Fibroblast of lung (primary cell): ENCODE results near the gene CCDC33. TPM values are rescaled to one million over a fixed set of nuclear protein-coding genes. Genes with fewer than 3 reads are reported as not detected.
A peak's percentile ranks its signal among the peaks of the same experiment; 100 is the strongest.

Experiments
- DNase-seq, 2 donors: peaks; one replicate each; pipeline versions ENCODE4 v3.0.0 to v3.0.0-alpha.2; 2010; ENCODE audit warnings: low read depth in 2 of 2
- H2AFZ ChIP-seq: 2 replicates; pipeline ENCODE4 v1.5.1; 2012; ENCODE audit warnings: low read length, control low read depth, inconsistent platforms
- H3K27ac ChIP-seq: 2 replicates; pipeline ENCODE4 v1.5.1; 2011; ENCODE audit warnings: low read length, control low read depth; ENCODE audit not compliant: insufficient read depth
- H3K27me3 ChIP-seq: 2 replicates; pipeline ENCODE4 v1.5.1; 2011; ENCODE audit warnings: mild to moderate bottlenecking, low read length; ENCODE audit not compliant: control insufficient read depth, insufficient read depth
- H3K36me3 ChIP-seq: 2 replicates; pipeline ENCODE4 v1.5.1; 2011; ENCODE audit warnings: low read length; ENCODE audit not compliant: control insufficient read depth, insufficient read depth
- H3K4me1 ChIP-seq: 2 replicates; pipeline ENCODE4 v1.5.1; 2011; ENCODE audit warnings: low read length; ENCODE audit not compliant: control insufficient read depth, insufficient read depth; ENCODE audit errors: extremely low read depth
- H3K4me2 ChIP-seq: 2 replicates; pipeline ENCODE4 v1.5.1; 2011; ENCODE audit warnings: low read length, control low read depth; ENCODE audit not compliant: insufficient read depth; ENCODE audit errors: extremely low read depth
- H3K4me3 ChIP-seq, 4 experiments: fragments of 200-600 bp in 1 of 4; sonication (generic) in 1 of 4; replicated peaks in 1 of 4; 2 replicates each; pipeline ENCODE4 v1.5.1; 2011 to 2016; ENCODE audit warnings: low read length in 4 of 4, low read depth in 3 of 4, mild to moderate bottlenecking in 3 of 4, control low read depth in 2 of 4, inconsistent platforms in 1 of 4, mixed read lengths in 1 of 4; ENCODE audit not compliant: insufficient read depth in 1 of 4; ENCODE audit errors: control extremely low read depth in 1 of 4
- H3K79me2 ChIP-seq: 2 replicates; pipeline ENCODE4 v1.5.1; 2012; ENCODE audit warnings: mild to moderate bottlenecking, low read length, inconsistent platforms; ENCODE audit not compliant: control insufficient read depth, insufficient read depth
- H3K9ac ChIP-seq: 2 replicates; pipeline ENCODE4 v1.5.1; 2011; ENCODE audit warnings: mild to moderate bottlenecking, low read length, control low read depth; ENCODE audit not compliant: insufficient read depth
- H3K9me3 ChIP-seq: 2 replicates; pipeline ENCODE4 v1.5.1; 2012; ENCODE audit warnings: low read depth, low read length; ENCODE audit not compliant: control insufficient read depth, insufficient read depth
- H4K20me1 ChIP-seq: 2 replicates; pipeline ENCODE4 v1.5.1; 2011; ENCODE audit warnings: low read length; ENCODE audit not compliant: control insufficient read depth, insufficient read depth; ENCODE audit errors: extremely low read depth
- EZH2 ChIP-seq: IDR thresholded peaks from 2 replicates; pipeline ENCODE4 v1.5.1; 2012; ENCODE audit warnings: low read length, control low read depth, mild to moderate bottlenecking; ENCODE audit errors: missing control alignments
- polyA plus RNA-seq, 2 donors: library from polyadenylated mRNA; depleted of rRNA in 1 of 2; stranded (reverse) in 1 of 2; unstranded in 1 of 2; fragments of >200 nt; gene quantifications; 2 replicates each; pipeline ENCODE4 v1.2.1, GENCODE V29; 2011 to 2012; ENCODE audit warnings: missing spikeins in 1 of 2
- total RNA-seq: library from RNA; depleted of rRNA; stranded (reverse); fragments of >200 nt; gene quantifications from 2 replicates; pipeline ENCODE4 v1.2.1, GENCODE V29; 2014
- TF ChIP-seq, protein P1 (sequence below), 2 donors: IDR thresholded peaks in 1 of 2; conservative IDR thresholded peaks in 1 of 2; 1 replicate in 1 of 2; 2 replicates in 1 of 2; pipeline ENCODE4 v1.5.1; 2011 to 2012; ENCODE audit warnings: low read length in 2 of 2, control low read depth in 1 of 2, inconsistent platforms in 1 of 2, low read depth in 1 of 2, mild to moderate bottlenecking in 1 of 2

The CCDC33 gene
- total and polyA plus RNA-seq, 2 donors (not counting 1 experiment from before 2014, with no cell fraction given), result not detected

DNA sequence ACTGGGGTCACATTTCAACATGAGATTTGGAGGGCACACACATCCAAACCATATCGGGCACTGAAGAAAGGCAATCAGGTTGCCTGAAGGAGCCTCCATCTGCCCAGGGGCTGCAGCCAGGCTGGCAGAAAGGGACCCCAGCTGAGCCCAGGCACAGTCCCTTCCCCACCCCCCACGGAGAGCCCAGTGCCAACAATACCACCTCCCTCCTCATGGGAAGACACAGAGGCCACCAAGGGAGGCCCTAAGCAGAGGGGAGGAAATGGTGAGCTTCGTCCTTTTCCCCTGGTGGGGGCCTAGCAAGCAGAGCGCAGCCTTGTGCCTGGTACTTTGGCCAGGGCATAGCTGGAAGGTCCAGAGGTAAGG, 30.6 kb upstream of the CCDC33 start:
- Histone ChIP-seq H3K36me3 (no peaks in the 10 kb centered on the region), H3K4me1 (peaks cover 4% of the 10 kb centered on the region), H3K79me2 (no peaks in the 10 kb centered on the region), H3K4me2 (no peak overlapping the region), H4K20me1 (no peaks in the 10 kb centered on the region), H3K4me3 (no peak overlapping the region), H3K27me3 (peaks cover 3% of the 10 kb centered on the region), H3K27ac (no peak overlapping the region), H2AFZ (no peak overlapping the region), H3K9ac (no peak overlapping the region), H3K9me3 (no peaks in the 10 kb centered on the region)
- TF ChIP-seq EZH2, result no peak
- TF ChIP-seq, protein P1, sequence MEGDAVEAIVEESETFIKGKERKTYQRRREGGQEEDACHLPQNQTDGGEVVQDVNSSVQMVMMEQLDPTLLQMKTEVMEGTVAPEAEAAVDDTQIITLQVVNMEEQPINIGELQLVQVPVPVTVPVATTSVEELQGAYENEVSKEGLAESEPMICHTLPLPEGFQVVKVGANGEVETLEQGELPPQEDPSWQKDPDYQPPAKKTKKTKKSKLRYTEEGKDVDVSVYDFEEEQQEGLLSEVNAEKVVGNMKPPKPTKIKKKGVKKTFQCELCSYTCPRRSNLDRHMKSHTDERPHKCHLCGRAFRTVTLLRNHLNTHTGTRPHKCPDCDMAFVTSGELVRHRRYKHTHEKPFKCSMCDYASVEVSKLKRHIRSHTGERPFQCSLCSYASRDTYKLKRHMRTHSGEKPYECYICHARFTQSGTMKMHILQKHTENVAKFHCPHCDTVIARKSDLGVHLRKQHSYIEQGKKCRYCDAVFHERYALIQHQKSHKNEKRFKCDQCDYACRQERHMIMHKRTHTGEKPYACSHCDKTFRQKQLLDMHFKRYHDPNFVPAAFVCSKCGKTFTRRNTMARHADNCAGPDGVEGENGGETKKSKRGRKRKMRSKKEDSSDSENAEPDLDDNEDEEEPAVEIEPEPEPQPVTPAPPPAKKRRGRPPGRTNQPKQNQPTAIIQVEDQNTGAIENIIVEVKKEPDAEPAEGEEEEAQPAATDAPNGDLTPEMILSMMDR (conservative IDR thresholded peaks at IDR 0.05 in 1 of 2, IDR thresholded peaks at IDR 0.05 in 1 of 2; ENCODE audit: low read depth in 1 of 2, low read length in 2 of 2), result no peak
- no peak for DNase-seq

DNA sequence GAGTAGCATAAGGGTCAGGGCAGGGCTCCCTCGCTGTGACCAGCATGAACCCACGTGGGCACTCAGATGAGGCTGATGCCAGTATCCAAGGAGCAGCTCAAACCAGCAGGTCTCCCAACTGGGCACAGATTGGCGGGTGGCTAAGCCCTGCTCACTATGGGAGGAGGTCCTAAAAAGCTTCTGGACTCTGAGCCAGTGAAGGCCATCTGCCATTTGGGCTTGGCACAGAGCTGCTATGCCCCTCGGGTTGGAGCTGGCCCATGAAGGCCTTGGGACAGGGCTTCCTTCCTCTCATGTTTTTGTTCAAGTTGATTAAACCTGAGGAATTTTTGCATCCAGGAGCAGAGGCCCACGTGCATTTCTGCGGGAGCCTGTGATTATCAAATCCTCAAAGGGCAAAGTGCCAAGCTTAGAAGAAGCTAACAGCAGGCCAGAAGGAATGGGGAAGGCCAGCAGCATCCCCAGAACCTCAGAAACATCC, 29.3 kb upstream of the CCDC33 start:
- Histone ChIP-seq H2AFZ (no peak overlapping the region), H3K36me3 (no peaks in the 10 kb centered on the region), H3K9ac (no peak overlapping the region), H3K4me2 (no peak overlapping the region), H3K4me1 (no peaks in the 10 kb centered on the region), H3K27ac (no peak overlapping the region), H3K9me3 (no peaks in the 10 kb centered on the region), H3K79me2 (no peaks in the 10 kb centered on the region), H4K20me1 (no peaks in the 10 kb centered on the region), H3K27me3 (peaks cover 5% of the 10 kb centered on the region), H3K4me3 (no peak overlapping the region)
- peak in 1 of 2 donors; percentile 83 for DNase-seq
- no peak for TF ChIP-seq EZH2
- TF ChIP-seq, protein P1 (conservative IDR thresholded peaks at IDR 0.05 in 1 of 2, IDR thresholded peaks at IDR 0.05 in 1 of 2; ENCODE audit: low read depth in 1 of 2, low read length in 2 of 2), result no peak

DNA sequence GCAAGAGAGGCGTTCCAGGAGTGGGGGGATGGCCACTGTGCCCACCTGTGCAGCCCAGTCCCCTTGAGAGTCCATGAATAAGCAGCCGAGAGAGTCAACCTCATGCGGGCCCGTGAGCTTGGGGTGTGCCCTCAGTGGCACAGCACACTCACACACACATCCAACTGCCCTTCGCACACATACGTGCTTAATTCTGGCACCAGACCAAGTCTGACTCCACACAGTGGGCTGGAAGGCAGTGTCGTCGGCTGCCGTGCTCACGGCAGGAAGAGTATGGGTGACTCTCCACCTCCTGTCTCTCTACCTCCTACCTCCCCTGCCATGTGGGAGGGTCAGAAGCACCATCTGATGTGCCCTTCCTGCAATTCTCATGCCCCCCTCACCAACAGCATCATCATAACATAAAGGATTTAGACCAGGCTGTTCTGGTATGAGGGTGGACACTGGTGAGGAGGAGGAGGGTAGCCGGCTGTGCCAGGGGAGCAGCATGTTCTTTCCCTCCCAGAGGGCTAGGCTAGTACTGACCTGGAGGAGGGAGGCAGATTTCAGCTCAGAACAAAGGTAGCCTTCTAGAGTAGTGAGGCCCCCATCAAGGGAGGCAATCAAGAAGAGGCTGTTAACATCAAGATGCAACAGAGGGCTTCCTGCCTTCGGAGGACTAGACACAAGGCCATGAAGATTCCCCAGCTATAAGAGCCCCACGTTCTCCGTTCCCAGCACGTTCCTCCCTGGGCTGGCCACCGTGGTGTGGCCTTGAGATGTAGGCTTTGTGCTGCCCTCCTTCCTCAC, 28.3 kb upstream of the CCDC33 start:
- no peak overlapping the region for H3K4me3 ChIP-seq
- no peaks in the 10 kb centered on the region for H3K4me1 ChIP-seq
- no peaks in the 10 kb centered on the region for H4K20me1 ChIP-seq
- H2AFZ ChIP-seq, result no peak overlapping the region
- H3K36me3 ChIP-seq, result no peaks in the 10 kb centered on the region
- no peak overlapping the region for H3K27ac ChIP-seq
- H3K9ac ChIP-seq, result no peak overlapping the region
- H3K79me2 ChIP-seq, result no peaks in the 10 kb centered on the region
- TF ChIP-seq, protein P1 (conservative IDR thresholded peaks at IDR 0.05 in 1 of 2, IDR thresholded peaks at IDR 0.05 in 1 of 2; ENCODE audit: low read depth in 1 of 2, low read length in 2 of 2), result no peak
- TF ChIP-seq EZH2, result no peak
- DNase-seq, result no peak
- H3K4me2 ChIP-seq, result no peak overlapping the region
- H3K27me3 ChIP-seq, result peaks cover 5% of the 10 kb centered on the region
- no peaks in the 10 kb centered on the region for H3K9me3 ChIP-seq
